Stimulated activated effector memory CD8-positive, alpha-beta T cell treated with anti-CD3 and anti-CD28 coated beads, Interleukin-12 subunit alpha, Interleukin-12 subunit beta, amount 100 ng/mL, for 72 hours (primary cell): ENCODE data around the gene MASP2.
"Not testable (repeated sequence)": the region's sequence is repeated elsewhere in the genome, so short reads cannot be mapped to it uniquely, and the experiment has no call there.

Source experiments
- ATAC-seq: fragments of 150-1000 bp; cut with Tn5 transposase; 2 replicates; pipeline ENCODE4 v1.10.0; 2021
- DNase-seq, 2 donors: peaks; one replicate each; pipeline ENCODE4 v3.0.0; 2021 to 2022; ENCODE audit warnings: low spot score in 2 of 2
- H3K27ac Mint-ChIP-seq: one replicate; pipeline ENCODE4 v1.8.0; 2022; ENCODE audit warnings: mild to moderate bottlenecking, mixed read lengths
- H3K36me3 Mint-ChIP-seq: one replicate; pipeline ENCODE4 v1.8.0; 2022; ENCODE audit warnings: mild to moderate bottlenecking, mixed read lengths
- H3K4me1 Mint-ChIP-seq: one replicate; pipeline ENCODE4 v1.8.0; 2022; ENCODE audit warnings: mixed read lengths
- H3K4me3 Mint-ChIP-seq: one replicate; pipeline ENCODE4 v1.8.0; 2022; ENCODE audit warnings: mild to moderate bottlenecking, mixed read lengths
- H3K9me3 Mint-ChIP-seq: one replicate; pipeline ENCODE4 v1.8.0; 2022; ENCODE audit warnings: mixed read lengths

Gene MASP2

GRCh38 chr1:10996100-10996499, 50.9 kb downstream of the MASP2 start:
- H3K4me1 Mint-ChIP-seq, result no peaks in the 10 kb centered on the region
- no peak overlapping the region for H3K4me3 Mint-ChIP-seq
- peaks cover 3% of the 10 kb centered on the region for H3K9me3 Mint-ChIP-seq
- ATAC-seq (no peak), DNase-seq (no peak)
- no peak overlapping the region for H3K27ac Mint-ChIP-seq
- H3K36me3 Mint-ChIP-seq, result no peaks in the 10 kb centered on the region

GRCh38 chr1:10992864-10993263, 54.2 kb downstream of the MASP2 start:
- no peak for DNase-seq
- no peak overlapping the region for H3K4me3 Mint-ChIP-seq
- peaks cover under 1% of the 10 kb centered on the region for H3K4me1 Mint-ChIP-seq
- no peak overlapping the region for H3K27ac Mint-ChIP-seq
- ATAC-seq, result no peak
- H3K36me3 Mint-ChIP-seq, result no peaks in the 10 kb centered on the region
- H3K9me3 Mint-ChIP-seq, result no peaks in the 10 kb centered on the region

- not testable (repeated sequence) for H3K4me1 Mint-ChIP-seq, H3K9me3 Mint-ChIP-seq, ATAC-seq, DNase-seq, H3K36me3 Mint-ChIP-seq, H3K4me3 Mint-ChIP-seq, H3K27ac Mint-ChIP-seq
Observed at GRCh38 chr1:10992004-10992403, 55.0 kb downstream of the MASP2 start.

GRCh38 chr1:10990828-10991227, 56.2 kb downstream of the MASP2 start:
- peaks cover 8% of the 10 kb centered on the region for H3K4me1 Mint-ChIP-seq
- DNase-seq (no peak), ATAC-seq (no peak)
- H3K9me3 Mint-ChIP-seq, result no peaks in the 10 kb centered on the region
- H3K36me3 Mint-ChIP-seq, result no peaks in the 10 kb centered on the region
- H3K27ac Mint-ChIP-seq, result no peak overlapping the region
- H3K4me3 Mint-ChIP-seq, result no peak overlapping the region

GRCh38 chr1:10989920-10990516, 57.0 kb downstream of the MASP2 start:
- not testable (repeated sequence) for H3K9me3 Mint-ChIP-seq, H3K36me3 Mint-ChIP-seq, H3K27ac Mint-ChIP-seq, ATAC-seq, H3K4me3 Mint-ChIP-seq, DNase-seq
- H3K4me1 Mint-ChIP-seq, result peaks cover 13% of the 10 kb centered on the region

- Mint-ChIP-seq H3K4me1 (peaks cover 13% of the 10 kb centered on the region), H3K4me3 (no peak overlapping the region), H3K27ac (no peak overlapping the region), H3K36me3 (no peaks in the 10 kb centered on the region), H3K9me3 (no peaks in the 10 kb centered on the region)
- ATAC-seq (no peak), DNase-seq (no peak)
Observed at GRCh38 chr1:10989095-10989494, 57.9 kb downstream of the MASP2 start.

GRCh38 chr1:10987840-10988417, 59.1 kb downstream of the MASP2 start:
- DNase-seq (no peak), ATAC-seq (no peak)
- Mint-ChIP-seq H3K9me3 (no peaks in the 10 kb centered on the region), H3K27ac (no peak overlapping the region), H3K36me3 (no peaks in the 10 kb centered on the region), H3K4me1 (peaks cover 13% of the 10 kb centered on the region), H3K4me3 (no peak overlapping the region)

GRCh38 chr1:10986525-10986890, 60.5 kb downstream of the MASP2 start:
- Mint-ChIP-seq H3K36me3 (no peaks in the 10 kb centered on the region), H3K4me1 (peaks cover 13% of the 10 kb centered on the region), H3K4me3 (no peak overlapping the region), H3K9me3 (no peaks in the 10 kb centered on the region), H3K27ac (no peak overlapping the region)
- no peak for DNase-seq
- ATAC-seq, result no peak

- Mint-ChIP-seq H3K9me3 (no peaks in the 10 kb centered on the region), H3K36me3 (no peaks in the 10 kb centered on the region), H3K4me3 (no peak overlapping the region), H3K27ac (no peak overlapping the region), H3K4me1 (peaks cover 8% of the 10 kb centered on the region)
- no peak for DNase-seq
- ATAC-seq, result no peak
Observed at GRCh38 chr1:10980841-10981727, 66.0 kb downstream of the MASP2 start.

GRCh38 chr1:10980094-10980577, 66.9 kb downstream of the MASP2 start:
- H3K9me3 Mint-ChIP-seq, result no peaks in the 10 kb centered on the region
- no peak overlapping the region for H3K27ac Mint-ChIP-seq
- no peaks in the 10 kb centered on the region for H3K36me3 Mint-ChIP-seq
- DNase-seq (no peak), ATAC-seq (no peak)
- no peak overlapping the region for H3K4me3 Mint-ChIP-seq
- H3K4me1 Mint-ChIP-seq, result no peaks in the 10 kb centered on the region

- Mint-ChIP-seq H3K27ac (no peak overlapping the region), H3K9me3 (no peaks in the 10 kb centered on the region), H3K36me3 (no peaks in the 10 kb centered on the region), H3K4me3 (no peak overlapping the region), H3K4me1 (no peaks in the 10 kb centered on the region)
- no peak for DNase-seq
- ATAC-seq, result no peak
Observed at GRCh38 chr1:10979483-10979920, 67.5 kb downstream of the MASP2 start.

GRCh38 chr1:10978719-10979118, 68.3 kb downstream of the MASP2 start:
- no peaks in the 10 kb centered on the region for H3K36me3 Mint-ChIP-seq
- H3K4me1 Mint-ChIP-seq, result no peaks in the 10 kb centered on the region
- no peak overlapping the region for H3K4me3 Mint-ChIP-seq
- ATAC-seq (no peak), DNase-seq (no peak)
- H3K27ac Mint-ChIP-seq, result no peak overlapping the region
- no peaks in the 10 kb centered on the region for H3K9me3 Mint-ChIP-seq
